Measurements from ENCODE around the gene FRAT2. TPM values are rescaled to one million over a fixed set of nuclear protein-coding genes. Genes with fewer than 3 reads are reported as not detected.

The FRAT2 gene
- total and polyA plus RNA-seq, 8 donors: 4.3 to 15.0 (median 9.8) TPM

- no peaks in the 10 kb centered on the region for H3K27me3 ChIP-seq
- intact Hi-C loops (cut with DNase I): no loop called here
- ATAC-seq (no peak), DNase-seq (no peak), FAIRE-seq (no peak)
- no peaks in the 10 kb centered on the region for H3K9me3 ChIP-seq
- 52 to 58% methylated on average over 4 of the region's 4 CpGs for WGBS, 2 donors
- no peaks in the 10 kb centered on the region for H3K36me3 ChIP-seq
- H3K4me1 ChIP-seq: no peaks in the 10 kb centered on the region
- no peak for TF ChIP-seq CTCF (IDR thresholded peaks at IDR 0.05)
- no peak overlapping the region for H3K27ac ChIP-seq
- no peak overlapping the region for H3K4me3 ChIP-seq
Observed at GRCh38 chr10:97314671-97315070, 19.9 kb downstream of the FRAT2 start.

DNA sequence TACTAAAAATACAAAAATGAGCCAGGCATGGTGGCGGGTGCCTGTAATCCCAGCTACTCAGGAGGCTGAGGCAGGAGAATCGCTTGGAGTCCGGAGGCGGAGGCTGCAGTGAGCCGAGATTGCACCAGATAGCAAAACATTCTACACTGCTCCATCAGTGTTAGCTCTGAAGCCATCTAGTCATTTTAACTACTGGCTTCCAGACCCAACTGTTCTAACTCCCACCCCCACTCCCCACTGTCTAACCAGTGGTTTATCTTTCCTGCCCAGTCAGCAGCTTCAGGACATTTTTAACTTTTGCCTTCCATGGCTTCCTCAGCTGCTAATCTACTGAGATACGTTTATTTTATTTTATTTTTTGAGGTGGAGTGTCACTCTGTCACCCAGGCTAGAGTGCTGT is 21.6 kb downstream of the FRAT2 start:
- WGBS, 2 donors: 79 to 87% methylated on average over 6 of the region's 6 CpGs
- Histone ChIP-seq H3K4me3 (no peak overlapping the region), H3K36me3 (no peaks in the 10 kb centered on the region), H3K4me1 (no peaks in the 10 kb centered on the region), H3K27ac (no peak overlapping the region), H3K9me3 (no peaks in the 10 kb centered on the region), H3K27me3 (no peaks in the 10 kb centered on the region)
- no peak for ATAC-seq
- intact Hi-C loops (cut with DNase I): no loop called here
- no peak for DNase-seq
- FAIRE-seq: no peak
- TF ChIP-seq CTCF (IDR thresholded peaks at IDR 0.05): no peak

DNA sequence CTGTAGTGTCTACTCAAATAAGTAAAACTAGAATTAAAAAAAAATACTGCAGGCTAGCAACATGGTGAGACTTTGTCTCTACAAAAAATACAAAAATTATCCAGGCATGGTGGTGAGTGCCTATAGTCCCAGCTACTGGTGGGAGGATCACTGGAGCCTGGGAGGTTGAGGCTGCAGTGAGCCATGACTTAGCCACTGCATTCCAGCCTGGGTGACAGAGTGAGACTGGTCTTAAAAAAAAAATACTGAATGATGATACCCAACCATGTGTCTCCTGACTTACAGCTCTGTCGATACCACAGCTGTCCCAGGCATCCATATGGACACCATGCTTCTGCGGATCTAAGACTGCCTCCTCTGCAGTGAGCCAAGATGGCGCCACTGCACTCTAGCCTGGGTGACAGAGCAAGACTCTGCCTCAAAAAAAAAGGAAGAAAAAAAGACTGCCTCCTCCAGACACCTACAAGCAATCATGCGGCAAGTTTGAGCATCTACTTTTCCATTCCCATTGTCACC is 23.4 kb downstream of the FRAT2 start:
- no peak for TF ChIP-seq CTCF (IDR thresholded peaks at IDR 0.05)
- intact Hi-C loops (cut with DNase I): no loop called here
- FAIRE-seq (no peak), DNase-seq (no peak), ATAC-seq (no peak)
- H3K4me3 ChIP-seq: no peak overlapping the region
- H3K27me3 ChIP-seq: no peaks in the 10 kb centered on the region
- WGBS, 2 donors: 94 to 97% methylated on average over 4 of the region's 4 CpGs
- H3K9me3 ChIP-seq: no peaks in the 10 kb centered on the region
- H3K27ac ChIP-seq: no peak overlapping the region
- no peaks in the 10 kb centered on the region for H3K36me3 ChIP-seq
- H3K4me1 ChIP-seq: no peaks in the 10 kb centered on the region

GRCh38 chr10:97307866-97308780 is 26.4 kb downstream of the FRAT2 start:
- H3K27ac ChIP-seq: no peak overlapping the region
- no peaks in the 10 kb centered on the region for H3K27me3 ChIP-seq
- H3K9me3 ChIP-seq: no peaks in the 10 kb centered on the region
- DNase-seq: no peak
- H3K36me3 ChIP-seq: no peaks in the 10 kb centered on the region
- intact Hi-C loops (cut with DNase I): no loop called here
- H3K4me3 ChIP-seq: no peak overlapping the region
- no peak for FAIRE-seq
- no peak for ATAC-seq
- H3K4me1 ChIP-seq: no peaks in the 10 kb centered on the region
- whole genome bisulfite sequencing, 2 donors: 77 to 80% methylated on average over 10 of the region's 10 CpGs
- TF ChIP-seq CTCF (IDR thresholded peaks at IDR 0.05): no peak

DNA sequence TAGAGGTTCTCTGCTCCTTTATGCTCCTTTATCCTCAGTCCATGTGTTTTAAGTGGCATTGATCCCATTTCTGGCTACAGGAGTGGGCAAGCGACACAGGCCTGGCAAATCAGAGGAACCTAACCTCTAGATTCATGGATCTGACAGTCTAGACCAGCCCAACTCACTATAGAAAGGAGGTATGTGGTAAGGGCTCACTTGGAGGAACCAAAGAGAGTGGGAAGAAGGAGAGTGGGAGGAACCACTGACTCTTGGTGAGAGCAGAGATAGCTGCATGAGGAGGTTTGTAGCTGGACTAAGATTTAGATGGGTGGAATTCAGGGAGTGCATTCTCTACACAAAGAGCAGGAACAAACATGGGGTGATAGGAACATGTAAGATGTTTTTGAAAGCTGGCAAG is 27.1 kb downstream of the FRAT2 start:
- ATAC-seq: no peak
- intact Hi-C loops (cut with DNase I): no loop called here
- WGBS, 2 donors: 42 to 90% methylated on average over 1 of the region's 1 CpG

More for the DNA sequence above, 27.1 kb downstream of the FRAT2 start:
- H3K36me3 ChIP-seq: no peaks in the 10 kb centered on the region
- no peaks in the 10 kb centered on the region for H3K9me3 ChIP-seq
- H3K4me1 ChIP-seq: no peaks in the 10 kb centered on the region
- DNase-seq: no peak
- no peak overlapping the region for H3K4me3 ChIP-seq
- no peaks in the 10 kb centered on the region for H3K27me3 ChIP-seq
- TF ChIP-seq CTCF (IDR thresholded peaks at IDR 0.05): no peak
- FAIRE-seq: no peak
- H3K27ac ChIP-seq: no peak overlapping the region
